SK-N-SH treated with all-trans-retinoic acid at 6 μM for 48 hours (cell line): ENCODE results near the gene U2SURP.

Experiments used
- ATAC-seq: fragments of 200-7000 bp; cut with Tn5 transposase; 3 replicates; pipeline ENCODE4 v1.9.1; 2020; ENCODE audit warnings: mild to moderate bottlenecking, moderate library complexity
- ARNTL ChIP-seq: fragments of 450-650 bp; formaldehyde crosslinking; IDR thresholded peaks from 2 replicates; pipeline ENCODE4 v1.5.0; 2020; ENCODE audit warnings: low read depth, mild to moderate bottlenecking, moderate library complexity, borderline replicate concordance
- BACH2 ChIP-seq: fragments of 250-450 bp; sonication (Bioruptor Pico); IDR thresholded peaks from 2 replicates; pipeline ENCODE4 v1.9.0; 2021; ENCODE audit warnings: mild to moderate bottlenecking, borderline replicate concordance
- CREB5 ChIP-seq: fragments of 250-450 bp; sonication (Bioruptor Pico); IDR thresholded peaks from 2 replicates; pipeline ENCODE4 v1.5.1; 2020; ENCODE audit warnings: low read depth, mild to moderate bottlenecking, moderate library complexity
- CSDC2 ChIP-seq: fragments of 250-450 bp; sonication (Bioruptor Pico); IDR thresholded peaks from 2 replicates; pipeline ENCODE4 v1.5.0; 2020; ENCODE audit warnings: mild to moderate bottlenecking, moderate library complexity
- CSRNP3 ChIP-seq: fragments of 250-450 bp; sonication (Bioruptor Pico); IDR thresholded peaks from 2 replicates; pipeline ENCODE4 v1.5.1; 2021; ENCODE audit warnings: mild to moderate bottlenecking, moderate library complexity
- ESRRG ChIP-seq: fragments of 250-450 bp; sonication (Bioruptor Pico); IDR thresholded peaks from 2 replicates; pipeline ENCODE4 v1.6.1; 2021; ENCODE audit warnings: mild to moderate bottlenecking
- GLIS3 ChIP-seq: fragments of 250-450 bp; sonication (Bioruptor Pico); IDR thresholded peaks from 2 replicates; pipeline ENCODE4 v1.5.0; 2020; ENCODE audit warnings: mild to moderate bottlenecking, moderate library complexity
- ISL1 ChIP-seq: fragments of 250-450 bp; sonication (Bioruptor Pico); IDR thresholded peaks from 2 replicates; pipeline ENCODE4 v2.1.2; 2022; ENCODE audit warnings: mild to moderate bottlenecking, moderate library complexity
- OSR1 ChIP-seq: fragments of 250-450 bp; sonication (Bioruptor Pico); IDR thresholded peaks from 2 replicates; pipeline ENCODE4 v1.8.0; 2022; ENCODE audit warnings: moderate library complexity, mild to moderate bottlenecking, inconsistent platforms
- PATZ1 ChIP-seq: fragments of 250-450 bp; sonication (Bioruptor Pico); IDR thresholded peaks from 2 replicates; pipeline ENCODE4 v1.8.0; 2020; ENCODE audit warnings: mild to moderate bottlenecking, moderate library complexity, borderline replicate concordance
- POU6F1 ChIP-seq: fragments of 250-450 bp; sonication (Bioruptor Pico); IDR thresholded peaks from 2 replicates; pipeline ENCODE4 v1.8.0; 2021; ENCODE audit warnings: low read depth, mild to moderate bottlenecking, moderate library complexity, borderline replicate concordance
- PPARA ChIP-seq: fragments of 250-450 bp; sonication (Bioruptor Pico); IDR thresholded peaks from 2 replicates; pipeline ENCODE4 v1.5.0; 2020; ENCODE audit warnings: mild to moderate bottlenecking, borderline replicate concordance
- RARB ChIP-seq: fragments of 250-450 bp; sonication (Bioruptor Pico); IDR thresholded peaks from 2 replicates; pipeline ENCODE4 v1.8.0; 2021; ENCODE audit warnings: mild to moderate bottlenecking, moderate library complexity
- SNAI2 ChIP-seq: fragments of 250-450 bp; sonication (Bioruptor Pico); IDR thresholded peaks from 2 replicates; pipeline ENCODE4 v1.5.0; 2020; ENCODE audit warnings: mild to moderate bottlenecking, moderate library complexity
- TCF4 ChIP-seq: fragments of 250-450 bp; sonication (Bioruptor Pico); IDR thresholded peaks from 2 replicates; pipeline ENCODE4 v1.8.0; 2021; ENCODE audit warnings: mild to moderate bottlenecking, moderate library complexity, borderline replicate concordance
- TOX ChIP-seq: fragments of 250-450 bp; sonication (Bioruptor Pico); IDR thresholded peaks from 2 replicates; pipeline ENCODE4 v1.8.0; 2021; ENCODE audit warnings: mild to moderate bottlenecking, moderate library complexity, borderline replicate concordance
- TSHZ2 ChIP-seq: fragments of 250-450 bp; sonication (Bioruptor Pico); IDR thresholded peaks from 2 replicates; pipeline ENCODE4 v1.5.0; 2020; ENCODE audit warnings: mild to moderate bottlenecking, moderate library complexity
- ZC3H10 ChIP-seq: fragments of 250-450 bp; sonication (Bioruptor Pico); IDR thresholded peaks from 2 replicates; pipeline ENCODE4 v1.5.1; 2021; ENCODE audit warnings: mild to moderate bottlenecking, moderate library complexity
- ZFP3 ChIP-seq: fragments of 250-450 bp; sonication (Bioruptor Pico); IDR thresholded peaks from 2 replicates; pipeline ENCODE4 v1.5.0; 2020; ENCODE audit warnings: mild to moderate bottlenecking, moderate library complexity
- ZFP30 ChIP-seq: fragments of 450-650 bp; formaldehyde crosslinking; IDR thresholded peaks from 2 replicates; pipeline ENCODE4 v1.5.0; 2022; ENCODE audit warnings: mild to moderate bottlenecking, moderate library complexity
- ZNF70 ChIP-seq: fragments of 450-650 bp; formaldehyde crosslinking; IDR thresholded peaks from 2 replicates; pipeline ENCODE4 v1.5.0; 2020; ENCODE audit warnings: mild to moderate bottlenecking, moderate library complexity
- ZNF8 ChIP-seq: fragments of 450-650 bp; formaldehyde crosslinking; IDR thresholded peaks from 2 replicates; pipeline ENCODE4 v1.5.0; 2020; ENCODE audit warnings: mild to moderate bottlenecking, moderate library complexity

U2SURP gene

GRCh38 chr3:143101792-143102381 lies 100.5 kb downstream of the U2SURP start (continued):
- TF ChIP-seq CREB5 (CRISPR knock-in tag), result no peak
- TF ChIP-seq ZNF8 (CRISPR knock-in tag), result no peak
- no peak for TF ChIP-seq ARNTL (CRISPR knock-in tag)
- TF ChIP-seq RARB (CRISPR knock-in tag), result no peak
- no peak for TF ChIP-seq OSR1 (CRISPR knock-in tag)
- no peak for TF ChIP-seq ZNF70 (CRISPR knock-in tag)
- TF ChIP-seq PPARA (CRISPR knock-in tag), result no peak
- TF ChIP-seq, all 23 proteins: peak for 0

GRCh38 chr3:143103652-143104051 lies 102.3 kb downstream of the U2SURP start:
- no peak for ATAC-seq
- TF ChIP-seq BACH2 (CRISPR knock-in tag), result no peak
- TF ChIP-seq OSR1 (CRISPR knock-in tag), result no peak
- no peak for TF ChIP-seq ZC3H10 (CRISPR knock-in tag)
- no peak for TF ChIP-seq ZFP30
- no peak for TF ChIP-seq SNAI2 (CRISPR knock-in tag)
- TF ChIP-seq GLIS3 (CRISPR knock-in tag), result no peak
- no peak for TF ChIP-seq RARB (CRISPR knock-in tag)
- no peak for TF ChIP-seq CSRNP3 (CRISPR knock-in tag)
- no peak for TF ChIP-seq ZNF8 (CRISPR knock-in tag)
- no peak for TF ChIP-seq CREB5 (CRISPR knock-in tag)
- no peak for TF ChIP-seq ARNTL (CRISPR knock-in tag)
- TF ChIP-seq, all 23 proteins: peak for 0

- no peak for ATAC-seq
- TF ChIP-seq ZNF70 (CRISPR knock-in tag), result no peak
- no peak for TF ChIP-seq ESRRG (CRISPR knock-in tag)
- TF ChIP-seq TOX (CRISPR knock-in tag), result no peak
- TF ChIP-seq ZFP30, result no peak
- TF ChIP-seq PATZ1 (CRISPR knock-in tag), result no peak
- no peak for TF ChIP-seq GLIS3 (CRISPR knock-in tag)
- no peak for TF ChIP-seq CSDC2 (CRISPR knock-in tag)
- no peak for TF ChIP-seq OSR1 (CRISPR knock-in tag)
- TF ChIP-seq POU6F1, result no peak
- TF ChIP-seq BACH2 (CRISPR knock-in tag), result no peak
- TF ChIP-seq ZNF8 (CRISPR knock-in tag), result no peak
- TF ChIP-seq RARB (CRISPR knock-in tag), result no peak
- no peak for TF ChIP-seq PPARA (CRISPR knock-in tag)
- no peak for TF ChIP-seq TCF4 (CRISPR knock-in tag)
- TF ChIP-seq TSHZ2 (CRISPR knock-in tag), result no peak
- no peak for TF ChIP-seq CSRNP3 (CRISPR knock-in tag)
- no peak for TF ChIP-seq CREB5 (CRISPR knock-in tag)
- TF ChIP-seq ISL1 (CRISPR knock-in tag), result no peak
- no peak for TF ChIP-seq SNAI2 (CRISPR knock-in tag)
- no peak for TF ChIP-seq ZFP3 (CRISPR knock-in tag)
These were observed 103.8 kb downstream of the U2SURP start for GRCh38 chr3:143105170-143105569.
